ENCODE data around the gene FAF2. TPM values are rescaled to one million over a fixed set of nuclear protein-coding genes. Genes with fewer than 3 reads are reported as not detected.

FAF2 gene
- total RNA-seq, 2 donors from 2014 or later, result 36.3 to 37.7 TPM

DNA sequence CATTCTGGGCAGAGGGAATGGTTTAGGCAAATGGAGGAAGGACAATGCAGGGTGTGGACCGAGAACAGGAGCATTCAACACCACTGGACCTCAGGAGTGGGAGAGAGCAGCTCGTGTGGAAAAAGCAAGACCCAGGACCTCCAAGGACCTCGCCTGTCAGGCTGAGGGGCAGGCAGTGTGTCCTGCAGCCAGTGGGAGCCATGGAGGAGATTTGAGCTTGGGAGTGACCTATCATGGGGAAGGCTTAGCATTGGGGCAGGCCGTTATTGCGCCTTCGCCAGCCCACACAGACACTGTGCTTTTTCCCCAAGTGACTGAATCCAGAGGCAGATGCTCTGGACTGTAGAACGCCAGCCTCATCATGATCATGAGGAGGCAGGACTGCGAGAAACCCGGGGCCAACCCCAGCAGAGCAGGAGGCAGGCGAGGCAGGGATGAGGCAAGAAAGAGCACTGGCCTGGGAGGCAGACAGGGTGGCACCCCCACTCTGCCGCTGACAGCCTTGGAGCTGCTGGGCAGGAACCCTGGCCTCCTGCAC is 104.2 kb downstream of the FAF2 start:
- Mint-ChIP-seq H3K27ac (peak overlapping the region in 1 of 2 donors; percentile 74), H3K9me3 (no peaks in the 10 kb centered on the region), H3K36me3 (no peaks in the 10 kb centered on the region)
- DNase-seq (ENCODE audit: low spot score in 2 of 2) (no peak), ATAC-seq (no peak)

DNA sequence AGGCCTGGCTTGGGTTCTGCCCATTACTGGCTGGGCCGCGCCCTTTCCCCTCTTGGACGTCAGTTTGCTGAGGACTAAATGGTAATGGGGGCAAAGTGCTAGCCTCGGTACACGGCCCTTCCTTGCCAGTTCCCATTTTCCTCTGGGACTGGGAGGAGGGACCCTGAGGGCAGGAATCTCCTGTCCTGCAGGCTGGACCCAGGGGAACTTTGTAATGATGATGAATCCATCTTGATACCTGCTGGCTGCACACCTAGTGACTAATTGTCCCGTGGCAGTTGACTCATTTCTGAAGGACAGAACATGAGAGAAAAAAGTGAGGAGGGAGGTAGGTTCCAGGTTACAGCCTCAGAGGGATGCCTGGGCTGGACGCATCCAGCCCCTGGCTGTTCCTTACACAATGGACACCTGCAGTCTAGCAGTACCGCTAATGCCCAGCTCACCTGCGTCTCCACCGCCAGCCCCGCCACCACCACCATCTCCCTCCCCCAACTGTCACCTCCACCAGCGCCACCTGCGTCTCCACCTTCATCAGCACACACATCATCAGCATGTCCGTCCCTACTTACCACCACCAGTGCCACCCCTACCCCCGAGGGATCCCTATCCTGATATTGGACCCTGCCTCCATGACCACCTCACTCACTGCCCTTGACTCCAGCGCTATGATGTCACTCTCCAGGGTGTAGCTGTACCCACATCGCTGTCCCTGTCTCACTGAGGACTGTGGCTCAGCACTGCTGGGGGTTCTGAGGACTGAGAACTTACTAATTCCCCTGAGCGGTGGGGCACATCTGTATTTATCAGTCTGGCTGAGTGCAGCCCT is 105.3 kb downstream of the FAF2 start:
- ATAC-seq, result peak; percentile 65 to 90
- H3K9me3 Mint-ChIP-seq, result no peaks in the 10 kb centered on the region
- no peak for DNase-seq (ENCODE audit: low spot score in 2 of 2)
- H3K36me3 Mint-ChIP-seq, result no peaks in the 10 kb centered on the region
- peak overlapping the region; percentile 74 to 84 for H3K27ac Mint-ChIP-seq

DNA sequence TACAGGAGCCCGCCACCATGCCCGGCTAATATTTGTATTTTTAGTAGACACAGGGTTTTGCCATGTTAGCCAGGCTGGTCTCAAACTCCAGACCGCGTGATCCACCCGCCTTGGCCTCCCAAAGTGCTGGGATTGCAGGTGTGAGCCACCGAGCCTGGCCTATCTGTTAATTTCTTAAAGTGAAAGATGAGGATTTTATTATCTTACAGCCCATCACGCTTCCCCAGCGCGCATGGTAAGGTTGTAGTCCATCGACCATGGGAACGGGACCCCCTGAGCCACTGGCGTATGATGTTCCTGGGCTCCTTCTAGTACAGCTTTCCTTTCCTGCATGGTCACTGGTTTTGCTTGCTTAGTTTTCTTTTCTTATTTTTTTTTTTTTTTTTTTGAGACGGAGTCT is 109.7 kb downstream of the FAF2 start:
- no peak for ATAC-seq
- Mint-ChIP-seq H3K27ac (no peak overlapping the region), H3K36me3 (no peaks in the 10 kb centered on the region)

More for the DNA sequence above, 109.7 kb downstream of the FAF2 start:
- DNase-seq (ENCODE audit: low spot score in 2 of 2), result no peak
- H3K9me3 Mint-ChIP-seq, result peaks cover 0 to 5% of the 10 kb centered on the region in 2 donors

Other genes with a start within 250 kb of the FAF2 start
- 10 to 100 TPM; 22.1 to 39.9 TPM for gene SIMC1, start 210.0 kb upstream of the FAF2 start, total RNA-seq
- gene KIAA1191, start 86.6 kb upstream of the FAF2 start, total RNA-seq, result 10 to 100 TPM; 58.3 to 58.9 TPM
- 10 to 100 TPM in 1 of 2 donors, 1 to 10 TPM in 1; 3.1 to 19.1 TPM for gene ARL10, start 82.9 kb upstream of the FAF2 start, total RNA-seq
- gene NOP16, start 59.8 kb upstream of the FAF2 start, total RNA-seq, result 10 to 100 TPM; 42.1 to 67.7 TPM
- gene HIGD2A, start 59.6 kb upstream of the FAF2 start, total RNA-seq, result 100 to 1,000 TPM; 120 to 154 TPM
- 10 to 100 TPM; 41.8 to 48.6 TPM for gene CLTB, start 31.8 kb upstream of the FAF2 start, total RNA-seq
- 100 to 1,000 TPM in 1 of 2 donors, 10 to 100 TPM in 1; 83.5 to 136 TPM for gene RNF44, start 89.0 kb downstream of the FAF2 start, total RNA-seq
- gene CDHR2, start 101.0 kb downstream of the FAF2 start, total RNA-seq, result under 1 TPM; 0.05 to 0.54 TPM
- 1 to 10 TPM; 4.6 to 5.1 TPM for gene GPRIN1, start 161.8 kb downstream of the FAF2 start, total RNA-seq
- gene SNCB, start 182.1 kb downstream of the FAF2 start, total RNA-seq, result 1 to 10 TPM in 1 of 2 donors, not detected in 1; 1.2 TPM
- gene EIF4E1B, start 182.3 kb downstream of the FAF2 start, total RNA-seq, result not detected
- gene TSPAN17, start 199.1 kb downstream of the FAF2 start, total RNA-seq, result 10 to 100 TPM; 14.3 to 30.9 TPM